Fibroblast of upper back skin (primary cell): ENCODE data around the gene DHRS9.

Source experiments
- DNase-seq: peaks from one replicate; pipeline ENCODE4 v3.0.0-alpha.2; 2013

Gene DHRS9

GRCh38 chr2:169136885-169137534, 67.6 kb downstream of the DHRS9 start:
- no peak for DNase-seq

GRCh38 chr2:169137924-169138323, 68.6 kb downstream of the DHRS9 start:
- no peak for DNase-seq

GRCh38 chr2:169139145-169139544, 69.8 kb downstream of the DHRS9 start:
- DNase-seq, result no peak

- DNase-seq, result no peak
Measured at GRCh38 chr2:169139993-169140767, 70.8 kb downstream of the DHRS9 start.

GRCh38 chr2:169141713-169142352, 72.5 kb downstream of the DHRS9 start:
- peak; percentile 51 for DNase-seq

- DNase-seq, result no peak
Measured at GRCh38 chr2:169143998-169144397, 74.6 kb downstream of the DHRS9 start.
